Stimulated activated CD4-positive, alpha-beta T cell treated with anti-CD3 and anti-CD28 coated beads, Interleukin-4, amount 100 ng/mL, for 48 hours (primary cell): Measurements from ENCODE around the gene STX1B.

Source experiments
- DNase-seq, 2 donors: peaks; one replicate each; pipeline ENCODE4 v3.0.0-alpha.2; 2020; ENCODE audit warnings: low read depth in 2 of 2

STX1B gene

DNA sequence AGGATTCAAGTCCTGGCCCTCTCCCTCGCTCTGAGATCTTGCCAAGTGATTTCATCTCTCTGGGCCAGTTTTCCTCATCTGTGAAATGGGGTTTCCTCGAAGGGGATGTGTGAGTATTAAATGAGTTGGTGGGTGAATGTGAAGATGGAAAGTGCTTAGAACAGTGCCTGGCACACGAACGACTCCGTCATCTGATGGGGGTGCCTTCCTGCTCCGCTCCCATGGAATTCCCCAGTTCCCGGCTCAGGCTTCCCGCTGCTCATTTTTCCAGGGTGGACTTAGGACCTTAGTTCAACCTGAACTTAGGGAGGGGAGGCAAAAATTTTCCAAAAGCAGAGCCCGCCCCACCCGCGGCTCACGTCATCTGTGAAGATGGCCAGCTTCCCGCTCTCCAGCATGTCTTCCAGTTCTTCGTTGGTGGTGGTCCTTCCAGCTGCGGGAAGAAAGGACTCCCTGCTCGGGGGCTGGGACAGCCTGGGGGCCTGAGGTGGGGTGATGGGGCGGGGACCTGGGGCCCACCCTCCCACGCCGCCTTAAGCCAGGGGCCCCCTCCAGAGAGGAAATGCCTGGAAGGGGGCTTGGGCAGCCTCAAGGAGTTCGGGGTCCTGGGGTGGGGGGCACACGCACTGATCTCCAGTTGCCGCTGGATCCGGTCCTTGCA lies 14.0 kb downstream of the STX1B start:
- DNase-seq, result no peak

DNA sequence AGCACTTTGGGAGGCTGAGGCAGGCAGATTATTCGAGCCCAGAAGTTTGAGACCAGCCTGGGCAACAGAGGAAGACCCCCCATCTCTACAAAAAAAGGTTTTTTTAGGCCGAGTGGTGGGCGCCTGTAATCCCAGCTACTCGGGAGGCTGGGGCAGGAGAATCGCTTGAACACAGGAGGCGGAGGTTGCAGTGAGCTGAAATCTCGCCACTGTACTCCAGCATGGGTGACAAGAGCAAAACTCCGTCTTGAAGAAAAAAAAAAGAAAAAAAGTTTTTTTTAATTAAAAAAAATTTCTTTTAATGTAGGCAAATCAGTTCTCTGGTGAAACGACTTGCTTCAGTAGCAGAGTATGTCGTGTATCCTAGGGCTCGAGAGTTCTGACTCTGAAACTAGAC lies 14.5 kb downstream of the STX1B start:
- no peak for DNase-seq

DNA sequence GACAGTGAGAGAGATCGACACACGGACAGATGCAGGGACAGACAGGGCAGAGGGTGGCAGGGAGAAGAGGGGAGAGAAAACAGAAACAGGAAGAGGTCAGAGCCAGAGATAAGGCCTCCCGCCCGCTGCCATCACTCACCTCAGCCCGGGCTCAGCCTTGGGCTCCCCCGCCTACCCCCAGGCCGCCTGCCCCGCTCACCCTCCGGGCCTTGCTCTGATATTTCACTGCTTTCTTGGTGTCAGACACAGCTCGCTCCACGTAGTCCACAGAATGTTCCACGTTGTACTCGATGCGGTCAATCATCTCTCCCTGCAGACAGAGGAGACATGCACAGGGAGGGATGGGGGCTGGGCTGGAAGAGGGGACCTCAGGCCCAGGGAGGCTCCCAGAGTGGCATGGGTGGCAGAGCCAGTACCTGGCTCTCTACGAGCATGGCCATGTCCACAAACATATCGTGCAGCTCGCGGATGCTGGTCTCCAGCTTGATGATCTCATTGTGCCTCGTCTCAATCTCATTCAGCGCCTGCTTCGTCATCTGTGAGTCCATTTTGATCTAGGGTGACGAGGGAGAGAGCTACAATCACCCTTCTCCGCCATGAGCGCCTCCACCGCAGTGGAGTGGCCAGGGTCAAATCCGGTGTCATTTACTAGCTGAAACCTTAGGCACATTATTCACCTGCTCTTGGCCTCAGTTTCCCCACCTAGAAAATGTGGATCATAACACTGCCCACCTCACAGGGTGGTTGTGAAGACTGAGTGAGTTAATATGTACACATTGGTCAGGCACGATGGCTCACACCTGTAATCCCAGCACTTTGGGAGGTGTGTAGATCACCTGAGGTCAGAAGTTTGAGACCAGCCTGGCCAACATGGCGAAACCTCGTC lies 17.3 kb downstream of the STX1B start:
- no peak for DNase-seq

DNA sequence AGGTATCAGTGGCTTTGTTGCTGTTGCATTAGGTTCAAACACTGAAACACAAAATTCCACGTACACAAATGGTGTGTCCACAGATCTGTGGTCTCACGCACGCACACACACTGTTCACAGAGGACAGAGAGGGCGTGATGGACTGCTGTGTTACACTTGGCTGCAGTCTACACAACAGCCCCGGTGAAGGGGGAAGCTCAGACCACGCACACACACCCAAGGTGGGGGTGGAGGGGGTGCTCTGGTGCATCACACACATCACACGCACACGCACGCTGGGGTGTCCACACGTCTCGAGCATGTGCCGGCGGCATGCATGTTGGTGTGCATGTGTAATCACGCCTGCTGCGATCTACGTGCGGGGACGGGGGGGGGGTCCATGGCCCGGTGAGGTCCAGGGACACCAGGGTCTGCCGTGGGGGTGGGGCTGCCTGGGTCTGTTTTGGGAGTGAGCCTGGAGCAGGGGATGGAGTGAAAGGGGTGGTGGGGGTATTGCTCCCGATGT lies 18.1 kb downstream of the STX1B start:
- no peak for DNase-seq

DNA sequence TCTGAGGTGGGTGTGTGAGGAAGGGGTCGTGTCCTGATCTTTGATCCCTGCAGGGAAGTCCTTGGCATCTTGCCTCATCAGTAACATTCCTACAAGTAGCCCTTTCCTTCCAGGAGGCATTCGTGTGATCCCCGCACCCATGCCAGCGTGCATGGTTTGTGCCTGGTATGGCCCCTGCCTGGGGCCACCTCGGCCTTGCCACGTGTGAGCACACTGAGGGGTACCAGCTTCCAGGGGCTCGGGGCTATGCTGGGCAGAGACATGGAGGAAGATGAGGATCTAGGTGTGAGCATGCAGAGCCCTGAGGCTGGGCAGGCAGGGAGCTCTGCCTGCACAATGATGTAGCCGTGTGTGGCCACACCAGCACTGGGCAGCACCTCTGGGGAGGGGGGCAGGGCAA lies 19.4 kb downstream of the STX1B start:
- DNase-seq, result no peak

DNA sequence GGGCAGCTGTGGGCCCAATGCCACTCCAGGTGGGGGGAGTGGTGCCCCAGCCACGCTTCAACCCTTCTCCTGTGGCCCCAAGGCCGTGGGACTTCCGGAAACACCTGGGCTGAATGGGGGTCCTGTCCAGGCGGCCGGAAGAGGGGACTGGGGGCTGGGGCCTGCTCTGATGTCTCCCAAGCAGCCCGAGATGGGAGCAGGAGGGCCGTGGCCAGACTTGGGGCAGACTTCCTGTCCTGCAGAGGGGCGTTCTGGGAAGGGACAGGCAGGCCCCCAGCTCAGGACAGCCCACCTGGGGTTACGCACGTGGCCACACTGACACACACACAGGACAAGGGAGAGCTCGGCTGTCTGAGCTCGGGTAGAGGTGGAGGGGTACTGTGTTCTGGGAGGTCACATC lies 20.3 kb downstream of the STX1B start:
- no peak for DNase-seq

DNA sequence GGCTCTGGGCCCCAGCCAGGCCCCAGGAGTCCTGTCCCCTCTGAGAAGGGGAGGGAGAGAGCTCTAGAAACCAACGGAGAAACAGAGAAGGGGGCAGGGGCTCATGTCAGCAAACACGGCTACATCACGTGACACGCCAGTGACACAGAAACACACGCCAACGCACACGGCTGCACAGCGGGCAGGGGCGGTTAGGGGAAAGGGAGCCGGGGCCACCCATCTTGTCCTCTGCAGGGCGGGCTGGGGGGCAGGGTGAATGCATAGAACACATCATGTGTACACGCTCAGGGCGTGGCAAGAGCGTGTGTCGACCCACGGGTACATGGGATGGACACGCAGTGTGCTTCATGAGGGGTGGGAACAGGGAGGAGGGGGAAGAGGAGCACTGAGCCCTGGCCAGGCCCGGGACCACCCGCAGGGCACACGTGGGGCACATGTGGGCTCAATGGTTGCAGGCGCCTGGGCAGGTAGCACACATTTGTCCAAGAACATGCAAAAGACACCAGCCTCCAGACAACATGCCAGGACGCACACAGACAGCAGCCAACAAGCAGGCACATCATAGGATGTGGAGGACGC lies 20.9 kb downstream of the STX1B start:
- no peak for DNase-seq

DNA sequence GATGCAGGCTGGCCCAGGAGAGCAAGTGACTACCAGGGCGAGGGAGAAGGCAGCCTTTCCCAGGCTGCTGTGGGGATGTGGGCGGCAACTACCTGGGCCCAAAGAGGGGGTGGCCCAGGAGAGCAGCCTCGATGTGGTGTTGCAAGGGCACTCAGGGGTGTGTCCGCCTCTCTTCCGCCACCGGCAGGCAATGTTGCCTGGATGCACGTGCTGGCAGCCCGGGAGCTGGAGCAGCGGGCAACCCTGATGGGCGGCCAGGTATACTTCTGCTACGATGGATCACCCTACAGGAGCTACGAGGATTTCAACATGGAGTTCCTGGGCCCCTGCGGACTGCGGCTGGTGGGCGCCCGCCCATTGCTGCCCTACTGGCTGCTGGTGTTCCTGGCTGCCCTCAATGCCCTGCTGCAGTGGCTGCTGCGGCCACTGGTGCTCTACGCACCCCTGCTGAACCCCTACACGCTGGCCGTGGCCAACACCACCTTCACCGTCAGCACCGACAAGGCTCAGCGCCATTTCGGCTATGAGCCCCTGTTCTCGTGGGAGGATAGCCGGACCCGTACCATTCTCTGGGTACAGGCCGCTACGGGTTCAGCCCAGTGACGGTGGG lies 22.8 kb downstream of the STX1B start:
- DNase-seq, result no peak

GRCh38 chr16:30986129-30986991 lies 24.1 kb downstream of the STX1B start:
- DNase-seq, result no peak

- no peak for DNase-seq
Measured at GRCh38 chr16:30985401-30986128, 24.9 kb downstream of the STX1B start.

- DNase-seq, result peak; percentile 82 to 86
Measured at GRCh38 chr16:30984669-30985400, 25.6 kb downstream of the STX1B start, which contains the start of gene HSD3B7. TSS of gene HSD3B7 (plus strand) at chr16:30985207. CDS start at chr16:30985659, 452 bp downstream.

GRCh38 chr16:30983898-30984610 lies 26.4 kb downstream of the STX1B start:
- DNase-seq, result no peak

GRCh38 chr16:30983289-30983889 lies 27.0 kb downstream of the STX1B start:
- no peak for DNase-seq

- no peak for DNase-seq
Measured at GRCh38 chr16:30982548-30983288, 27.7 kb downstream of the STX1B start.

DNA sequence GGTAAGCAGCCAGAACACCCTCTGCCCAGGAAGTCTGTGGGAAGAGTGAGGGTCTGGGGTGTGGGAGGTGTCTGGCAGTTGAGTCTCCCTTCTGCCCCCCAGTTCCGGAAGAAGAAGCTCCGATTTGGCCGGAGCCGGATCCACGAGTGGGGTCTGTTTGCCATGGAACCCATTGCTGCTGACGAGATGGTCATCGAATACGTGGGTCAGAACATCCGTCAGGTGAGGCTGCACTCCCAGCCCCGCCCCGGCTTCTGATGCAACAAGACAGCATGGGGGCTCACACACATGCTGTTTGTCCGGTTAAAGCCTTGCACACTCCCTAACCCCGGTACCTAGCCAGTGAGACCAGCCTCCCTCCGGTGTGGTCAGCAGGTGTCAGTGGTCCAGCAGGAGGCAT lies 29.5 kb downstream of the STX1B start:
- no peak for DNase-seq

DNA sequence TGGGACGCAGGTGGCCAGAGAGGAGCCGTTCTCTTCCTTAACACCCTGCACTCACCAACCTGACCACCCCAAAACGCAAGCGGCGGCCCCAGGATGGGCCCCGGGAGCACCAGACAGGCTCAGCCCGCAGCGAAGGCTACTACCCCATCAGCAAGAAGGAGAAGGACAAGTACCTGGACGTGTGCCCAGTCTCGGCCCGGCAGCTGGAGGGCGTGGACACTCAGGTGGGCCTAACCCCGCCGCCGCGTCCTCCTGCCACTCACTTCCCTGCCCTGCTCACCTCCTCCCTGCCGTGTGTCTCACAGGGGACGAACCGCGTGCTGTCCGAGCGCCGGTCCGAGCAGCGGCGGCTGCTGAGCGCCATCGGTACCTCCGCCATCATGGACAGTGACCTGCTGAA lies 30.0 kb downstream of the STX1B start:
- DNase-seq, result no peak

GRCh38 chr16:30980023-30980371 lies 30.4 kb downstream of the STX1B start:
- no peak for DNase-seq
